ENCODE results near the gene NFATC1. TPM values are rescaled to one million over a fixed set of nuclear protein-coding genes. Genes with fewer than 3 reads are reported as not detected.
"Not testable (repeated sequence)": the region's sequence is repeated elsewhere in the genome, so short reads cannot be mapped to it uniquely, and the experiment has no call there.

Gene NFATC1
- total RNA-seq, 1 donor from 2014 or later, result 17.0 TPM

GRCh38 chr18:79477711-79478483 lies 82.2 kb downstream of the NFATC1 start:
- no peak for DNase-seq

GRCh38 chr18:79478484-79479115 lies 82.9 kb downstream of the NFATC1 start:
- no peak for DNase-seq

GRCh38 chr18:79479116-79479760 lies 83.5 kb downstream of the NFATC1 start:
- no peak for DNase-seq

- no peak for DNase-seq
Observed at GRCh38 chr18:79479761-79480161, 84.0 kb downstream of the NFATC1 start.

GRCh38 chr18:79480171-79481045 lies 84.7 kb downstream of the NFATC1 start:
- DNase-seq, result no peak

GRCh38 chr18:79481046-79481790 lies 85.5 kb downstream of the NFATC1 start:
- no peak for DNase-seq

GRCh38 chr18:79483393-79483792 lies 87.7 kb downstream of the NFATC1 start:
- DNase-seq, result not testable (repeated sequence)

- DNase-seq, result no peak
Observed at GRCh38 chr18:79483971-79484491, 88.3 kb downstream of the NFATC1 start.

GRCh38 chr18:79484661-79485621 lies 89.2 kb downstream of the NFATC1 start:
- peak; percentile 96 for DNase-seq

GRCh38 chr18:79485788-79486355 lies 90.1 kb downstream of the NFATC1 start:
- peak; percentile 78 for DNase-seq

- DNase-seq, result no peak
Observed at GRCh38 chr18:79486356-79487182, 90.8 kb downstream of the NFATC1 start.

GRCh38 chr18:79487183-79487800 lies 91.6 kb downstream of the NFATC1 start:
- DNase-seq, result no peak

GRCh38 chr18:79487801-79488201 lies 92.1 kb downstream of the NFATC1 start:
- DNase-seq, result no peak

GRCh38 chr18:79488311-79489050 lies 92.8 kb downstream of the NFATC1 start:
- no peak for DNase-seq

GRCh38 chr18:79489051-79489898 lies 93.5 kb downstream of the NFATC1 start:
- DNase-seq, result no peak

GRCh38 chr18:79489899-79490625 lies 94.3 kb downstream of the NFATC1 start:
- no peak for DNase-seq

Measured in dermis blood vessel endothelial cell (primary cell).